Liver (tissue), 3 donors: ENCODE measurements around the gene FAM131B.

Experiments
- TF ChIP-seq, protein P1 (sequence below): IDR thresholded peaks from 2 replicates; pipeline ENCODE4 v1.6.1; 2016; ENCODE audit warnings: antibody characterized with exemption, mild to moderate bottlenecking
- TF ChIP-seq, protein P2 (sequence below): fragments of 150-350 bp; IDR thresholded peaks from 2 replicates; pipeline ENCODE4 v1.5.1; 2017; ENCODE audit warnings: improper control_type of control experiment, low read depth, low read length; ENCODE audit not compliant: missing input control
- TF ChIP-seq, protein P3 (sequence below): IDR thresholded peaks from 2 replicates; pipeline ENCODE4 v1.6.1; 2016; ENCODE audit warnings: antibody characterized with exemption
- TF ChIP-seq, protein P4 (sequence below): IDR thresholded peaks from 2 replicates; pipeline ENCODE4 v1.6.1; 2016; ENCODE audit warnings: antibody characterized with exemption
- donor health status: healthy.
- donor health status: healthy.

DNA sequence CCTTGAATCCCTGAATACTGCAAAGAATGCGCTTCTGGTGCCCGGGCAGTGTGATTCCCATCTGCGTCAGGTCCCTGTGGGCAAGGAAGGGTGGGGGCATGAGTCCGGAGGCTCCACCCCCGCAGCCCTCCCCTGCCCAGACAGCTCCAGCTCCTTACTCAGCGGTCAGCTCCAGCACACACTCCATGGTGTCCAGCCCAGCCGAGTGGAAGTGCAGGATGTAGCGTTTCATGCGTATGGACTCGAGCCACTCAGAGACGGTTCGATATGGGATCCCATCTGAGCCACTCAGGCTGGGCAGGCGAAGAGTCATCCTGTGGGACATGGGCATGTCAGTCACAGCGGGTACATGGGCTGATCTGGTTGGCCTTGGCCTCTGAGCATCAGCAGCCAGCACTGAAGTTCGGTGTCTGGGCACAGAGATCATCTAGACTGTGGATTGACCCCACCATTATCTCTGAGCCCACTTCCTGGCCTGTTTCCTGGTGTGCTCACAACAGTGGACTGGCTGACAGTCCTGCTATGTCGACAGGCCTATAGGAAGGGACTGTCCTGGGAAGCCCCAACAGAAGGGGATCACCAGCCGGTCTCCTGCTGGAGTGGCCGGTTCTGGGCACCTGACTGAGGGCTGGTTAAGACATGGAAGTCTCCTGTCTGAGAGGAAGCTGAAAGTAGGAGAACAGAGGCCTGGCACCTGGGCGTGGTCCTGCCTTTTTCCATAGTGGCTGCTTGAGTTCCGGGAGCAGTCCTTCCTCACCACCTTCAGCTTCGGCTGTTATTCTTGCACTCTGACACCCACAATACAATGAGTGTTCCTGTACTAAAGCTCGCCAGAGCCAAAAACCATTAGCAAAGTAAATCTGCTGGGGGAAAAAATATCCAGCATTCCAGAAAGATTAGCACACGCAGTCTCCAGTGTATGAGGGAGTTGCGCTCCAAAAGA lies 29.2 kb upstream of the FAM131B start:
- TF ChIP-seq, protein P1, sequence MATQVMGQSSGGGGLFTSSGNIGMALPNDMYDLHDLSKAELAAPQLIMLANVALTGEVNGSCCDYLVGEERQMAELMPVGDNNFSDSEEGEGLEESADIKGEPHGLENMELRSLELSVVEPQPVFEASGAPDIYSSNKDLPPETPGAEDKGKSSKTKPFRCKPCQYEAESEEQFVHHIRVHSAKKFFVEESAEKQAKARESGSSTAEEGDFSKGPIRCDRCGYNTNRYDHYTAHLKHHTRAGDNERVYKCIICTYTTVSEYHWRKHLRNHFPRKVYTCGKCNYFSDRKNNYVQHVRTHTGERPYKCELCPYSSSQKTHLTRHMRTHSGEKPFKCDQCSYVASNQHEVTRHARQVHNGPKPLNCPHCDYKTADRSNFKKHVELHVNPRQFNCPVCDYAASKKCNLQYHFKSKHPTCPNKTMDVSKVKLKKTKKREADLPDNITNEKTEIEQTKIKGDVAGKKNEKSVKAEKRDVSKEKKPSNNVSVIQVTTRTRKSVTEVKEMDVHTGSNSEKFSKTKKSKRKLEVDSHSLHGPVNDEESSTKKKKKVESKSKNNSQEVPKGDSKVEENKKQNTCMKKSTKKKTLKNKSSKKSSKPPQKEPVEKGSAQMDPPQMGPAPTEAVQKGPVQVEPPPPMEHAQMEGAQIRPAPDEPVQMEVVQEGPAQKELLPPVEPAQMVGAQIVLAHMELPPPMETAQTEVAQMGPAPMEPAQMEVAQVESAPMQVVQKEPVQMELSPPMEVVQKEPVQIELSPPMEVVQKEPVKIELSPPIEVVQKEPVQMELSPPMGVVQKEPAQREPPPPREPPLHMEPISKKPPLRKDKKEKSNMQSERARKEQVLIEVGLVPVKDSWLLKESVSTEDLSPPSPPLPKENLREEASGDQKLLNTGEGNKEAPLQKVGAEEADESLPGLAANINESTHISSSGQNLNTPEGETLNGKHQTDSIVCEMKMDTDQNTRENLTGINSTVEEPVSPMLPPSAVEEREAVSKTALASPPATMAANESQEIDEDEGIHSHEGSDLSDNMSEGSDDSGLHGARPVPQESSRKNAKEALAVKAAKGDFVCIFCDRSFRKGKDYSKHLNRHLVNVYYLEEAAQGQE: peak; percentile 10
- TF ChIP-seq, protein P2, sequence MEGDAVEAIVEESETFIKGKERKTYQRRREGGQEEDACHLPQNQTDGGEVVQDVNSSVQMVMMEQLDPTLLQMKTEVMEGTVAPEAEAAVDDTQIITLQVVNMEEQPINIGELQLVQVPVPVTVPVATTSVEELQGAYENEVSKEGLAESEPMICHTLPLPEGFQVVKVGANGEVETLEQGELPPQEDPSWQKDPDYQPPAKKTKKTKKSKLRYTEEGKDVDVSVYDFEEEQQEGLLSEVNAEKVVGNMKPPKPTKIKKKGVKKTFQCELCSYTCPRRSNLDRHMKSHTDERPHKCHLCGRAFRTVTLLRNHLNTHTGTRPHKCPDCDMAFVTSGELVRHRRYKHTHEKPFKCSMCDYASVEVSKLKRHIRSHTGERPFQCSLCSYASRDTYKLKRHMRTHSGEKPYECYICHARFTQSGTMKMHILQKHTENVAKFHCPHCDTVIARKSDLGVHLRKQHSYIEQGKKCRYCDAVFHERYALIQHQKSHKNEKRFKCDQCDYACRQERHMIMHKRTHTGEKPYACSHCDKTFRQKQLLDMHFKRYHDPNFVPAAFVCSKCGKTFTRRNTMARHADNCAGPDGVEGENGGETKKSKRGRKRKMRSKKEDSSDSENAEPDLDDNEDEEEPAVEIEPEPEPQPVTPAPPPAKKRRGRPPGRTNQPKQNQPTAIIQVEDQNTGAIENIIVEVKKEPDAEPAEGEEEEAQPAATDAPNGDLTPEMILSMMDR: no peak
- TF ChIP-seq, protein P3, sequence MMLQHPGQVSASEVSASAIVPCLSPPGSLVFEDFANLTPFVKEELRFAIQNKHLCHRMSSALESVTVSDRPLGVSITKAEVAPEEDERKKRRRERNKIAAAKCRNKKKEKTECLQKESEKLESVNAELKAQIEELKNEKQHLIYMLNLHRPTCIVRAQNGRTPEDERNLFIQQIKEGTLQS: no peak
- TF ChIP-seq, protein P4, sequence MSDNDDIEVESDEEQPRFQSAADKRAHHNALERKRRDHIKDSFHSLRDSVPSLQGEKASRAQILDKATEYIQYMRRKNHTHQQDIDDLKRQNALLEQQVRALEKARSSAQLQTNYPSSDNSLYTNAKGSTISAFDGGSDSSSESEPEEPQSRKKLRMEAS: peak; percentile 4
